ENCODE results near the gene IFT43.

Gene IFT43

DNA sequence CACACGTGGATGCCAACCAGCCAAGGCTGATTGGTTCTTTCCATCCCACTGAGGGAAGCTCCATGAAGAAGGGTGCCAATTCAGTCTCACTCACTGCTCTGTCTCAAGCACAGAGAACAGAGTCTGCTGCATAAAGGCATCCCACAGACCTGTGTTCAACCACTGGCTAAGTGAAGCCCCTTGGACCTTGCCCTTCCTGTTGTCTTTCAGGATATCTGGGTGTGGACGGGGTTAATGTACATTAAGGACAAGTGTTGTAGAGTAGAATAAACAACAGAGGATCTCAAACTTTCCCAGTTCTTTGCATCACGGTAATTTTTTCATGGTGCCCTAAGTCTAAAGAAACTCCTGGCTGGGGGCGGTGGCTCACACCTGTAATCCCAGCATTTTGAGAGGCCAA, 133.0 kb downstream of the IFT43 start:
- Histone ChIP-seq H3K9me3 (replicated peaks; ENCODE audit: insufficient read depth, low read length) (no peaks in the 10 kb centered on the region), H3F3A (ENCODE audit: insufficient read depth, low read length) (no peaks in the 10 kb centered on the region), H3K4me3 (ENCODE audit: low read length) (no peak overlapping the region), H3K9me2 (replicated peaks; ENCODE audit: insufficient read depth, low read length) (no peaks in the 10 kb centered on the region), H3K9ac (ENCODE audit: low read length) (no peak overlapping the region), H3K4me2 (ENCODE audit: low read depth, low read length) (no peak overlapping the region), H3K79me2 (ENCODE audit: low read length) (no peaks in the 10 kb centered on the region), H2AFZ (ENCODE audit: low read length) (no peak overlapping the region), H3K27me3 (replicated peaks; ENCODE audit: insufficient read depth, low read length) (no peaks in the 10 kb centered on the region), H3K27ac (ENCODE audit: low read length) (no peak overlapping the region), H4K20me1 (ENCODE audit: insufficient read depth, low read length) (no peaks in the 10 kb centered on the region), H3K4me1 (ENCODE audit: low read length) (no peaks in the 10 kb centered on the region), H3K36me3 (replicated peaks; ENCODE audit: insufficient read depth, low read length) (no peaks in the 10 kb centered on the region)
- TF ChIP-seq EZH2phosphoT487 (IDR thresholded peaks at IDR 0.05; ENCODE audit: low read length) (no peak), EZH2 (optimal IDR thresholded peaks at IDR 0.05; ENCODE audit: low read depth, low read length) (no peak)
- TF ChIP-seq, protein P1, sequence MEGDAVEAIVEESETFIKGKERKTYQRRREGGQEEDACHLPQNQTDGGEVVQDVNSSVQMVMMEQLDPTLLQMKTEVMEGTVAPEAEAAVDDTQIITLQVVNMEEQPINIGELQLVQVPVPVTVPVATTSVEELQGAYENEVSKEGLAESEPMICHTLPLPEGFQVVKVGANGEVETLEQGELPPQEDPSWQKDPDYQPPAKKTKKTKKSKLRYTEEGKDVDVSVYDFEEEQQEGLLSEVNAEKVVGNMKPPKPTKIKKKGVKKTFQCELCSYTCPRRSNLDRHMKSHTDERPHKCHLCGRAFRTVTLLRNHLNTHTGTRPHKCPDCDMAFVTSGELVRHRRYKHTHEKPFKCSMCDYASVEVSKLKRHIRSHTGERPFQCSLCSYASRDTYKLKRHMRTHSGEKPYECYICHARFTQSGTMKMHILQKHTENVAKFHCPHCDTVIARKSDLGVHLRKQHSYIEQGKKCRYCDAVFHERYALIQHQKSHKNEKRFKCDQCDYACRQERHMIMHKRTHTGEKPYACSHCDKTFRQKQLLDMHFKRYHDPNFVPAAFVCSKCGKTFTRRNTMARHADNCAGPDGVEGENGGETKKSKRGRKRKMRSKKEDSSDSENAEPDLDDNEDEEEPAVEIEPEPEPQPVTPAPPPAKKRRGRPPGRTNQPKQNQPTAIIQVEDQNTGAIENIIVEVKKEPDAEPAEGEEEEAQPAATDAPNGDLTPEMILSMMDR (IDR thresholded peaks at IDR 0.05; ENCODE audit: low read length), result no peak
- no peak for DNase-seq

DNA sequence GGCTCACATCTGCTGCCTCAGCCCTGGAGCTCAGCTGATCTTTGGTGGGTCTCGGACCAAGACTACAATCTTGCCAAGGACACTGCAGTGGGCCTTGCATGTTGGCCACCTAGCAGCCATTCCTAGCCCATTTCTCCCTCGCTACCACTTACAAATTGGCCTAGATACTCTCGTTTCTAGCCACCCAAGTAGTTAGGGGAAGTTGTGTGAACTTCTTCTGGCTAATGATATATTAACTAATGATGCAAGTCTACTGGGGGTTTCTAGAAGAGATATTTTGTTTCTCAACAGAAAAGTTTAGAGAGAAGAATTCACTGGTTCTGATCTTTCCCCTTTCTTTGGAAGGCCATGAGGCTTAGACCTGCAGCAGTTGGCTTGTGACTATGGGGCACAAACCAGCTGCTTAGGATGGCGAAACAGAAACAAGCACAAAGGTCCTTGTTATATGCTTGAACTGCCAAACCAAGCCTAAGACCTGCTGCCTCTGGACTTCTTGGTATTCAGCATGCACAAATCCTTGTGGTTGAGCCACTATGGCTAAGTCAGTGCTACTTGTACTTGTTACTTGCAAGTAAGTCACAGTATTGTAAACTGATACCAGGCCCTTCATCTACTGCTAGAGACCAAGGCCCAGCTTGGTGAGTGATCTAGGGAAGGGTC, 135.7 kb downstream of the IFT43 start:
- Histone ChIP-seq H3K4me2 (ENCODE audit: low read depth, low read length) (no peak overlapping the region), H3K4me1 (ENCODE audit: low read length) (no peaks in the 10 kb centered on the region), H3K9ac (ENCODE audit: low read length) (no peak overlapping the region), H3K79me2 (ENCODE audit: low read length) (no peaks in the 10 kb centered on the region), H4K20me1 (ENCODE audit: insufficient read depth, low read length) (no peaks in the 10 kb centered on the region), H3K27me3 (replicated peaks; ENCODE audit: insufficient read depth, low read length) (no peaks in the 10 kb centered on the region), H2AFZ (ENCODE audit: low read length) (no peak overlapping the region), H3K27ac (ENCODE audit: low read length) (no peak overlapping the region), H3K36me3 (replicated peaks; ENCODE audit: insufficient read depth, low read length) (no peaks in the 10 kb centered on the region), H3K9me3 (replicated peaks; ENCODE audit: insufficient read depth, low read length) (no peaks in the 10 kb centered on the region), H3K9me2 (replicated peaks; ENCODE audit: insufficient read depth, low read length) (no peaks in the 10 kb centered on the region), H3F3A (ENCODE audit: insufficient read depth, low read length) (no peaks in the 10 kb centered on the region), H3K4me3 (ENCODE audit: low read length) (no peak overlapping the region)
- peak; percentile 6 for DNase-seq
- TF ChIP-seq EZH2phosphoT487 (IDR thresholded peaks at IDR 0.05; ENCODE audit: low read length), result no peak
- TF ChIP-seq EZH2 (optimal IDR thresholded peaks at IDR 0.05; ENCODE audit: low read depth, low read length), result no peak
- TF ChIP-seq, protein P1 (IDR thresholded peaks at IDR 0.05; ENCODE audit: low read length), result no peak

DNA sequence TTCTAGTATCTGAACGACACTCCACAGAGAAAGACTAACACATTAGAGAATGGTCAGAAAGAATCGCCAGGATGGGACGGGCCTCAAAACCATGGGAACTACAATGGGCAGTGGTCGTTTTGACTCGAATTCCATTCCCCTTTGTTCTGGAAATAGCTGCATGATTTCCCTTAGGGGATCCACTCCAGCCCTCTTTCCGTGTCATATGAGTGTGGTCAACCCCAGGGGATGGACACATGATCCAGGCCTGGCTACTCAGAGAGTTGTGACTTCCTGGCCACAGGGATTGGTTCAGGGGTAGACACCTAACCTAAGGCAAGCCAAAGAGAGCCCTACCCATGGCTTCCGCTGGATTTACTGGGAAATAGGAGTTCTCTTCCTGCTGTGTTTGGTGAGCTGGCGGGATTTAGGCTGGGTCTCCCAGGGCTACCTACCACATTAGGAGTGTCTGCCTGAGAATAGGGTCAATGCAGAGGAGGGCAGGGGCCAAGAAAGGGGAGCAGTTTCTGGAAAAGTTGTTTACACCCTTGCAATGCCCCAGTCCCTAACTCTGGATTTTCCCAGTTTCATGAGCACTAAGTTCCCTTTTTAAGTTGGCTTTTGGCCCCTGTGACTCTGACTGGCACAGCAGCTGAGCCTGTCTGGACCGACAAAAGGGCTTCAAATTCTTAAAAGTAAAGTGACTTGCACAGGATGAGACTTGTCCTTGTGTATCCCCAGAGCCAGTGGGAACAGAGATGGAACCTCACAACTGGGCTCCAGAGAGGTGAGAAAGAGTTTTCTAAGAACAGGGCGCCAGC, 138.1 kb downstream of the IFT43 start:
- Histone ChIP-seq H3K27ac (ENCODE audit: low read length) (no peak overlapping the region), H3K79me2 (ENCODE audit: low read length) (no peaks in the 10 kb centered on the region), H3K36me3 (replicated peaks; ENCODE audit: insufficient read depth, low read length) (no peaks in the 10 kb centered on the region), H3K27me3 (replicated peaks; ENCODE audit: insufficient read depth, low read length) (no peaks in the 10 kb centered on the region), H3K4me3 (ENCODE audit: low read length) (no peak overlapping the region), H3K9me3 (replicated peaks; ENCODE audit: insufficient read depth, low read length) (no peaks in the 10 kb centered on the region), H3K4me1 (ENCODE audit: low read length) (no peaks in the 10 kb centered on the region), H3F3A (ENCODE audit: insufficient read depth, low read length) (no peaks in the 10 kb centered on the region), H3K4me2 (ENCODE audit: low read depth, low read length) (no peak overlapping the region), H4K20me1 (ENCODE audit: insufficient read depth, low read length) (no peaks in the 10 kb centered on the region), H2AFZ (ENCODE audit: low read length) (no peak overlapping the region), H3K9ac (ENCODE audit: low read length) (no peak overlapping the region), H3K9me2 (replicated peaks; ENCODE audit: insufficient read depth, low read length) (no peaks in the 10 kb centered on the region)
- no peak for TF ChIP-seq EZH2phosphoT487 (IDR thresholded peaks at IDR 0.05; ENCODE audit: low read length)
- TF ChIP-seq, protein P1 (IDR thresholded peaks at IDR 0.05; ENCODE audit: low read length), result no peak
- DNase-seq, result no peak

Data from MM.1S (cell line).